HG02642 (cell line): ENCODE results near the gene KIF5A.
"Not testable (repeated sequence)": the region's sequence is repeated elsewhere in the genome, so short reads cannot be mapped to it uniquely, and the experiment has no call there.

Experiments used
- ATAC-seq: cut with Tn5 transposase; IDR thresholded peaks from one replicate; pipeline ENCODE4 v1.9.1; 2021; ENCODE audit warnings: mild to moderate bottlenecking; ENCODE audit not compliant: unreplicated experiment, poor library complexity

KIF5A gene

DNA sequence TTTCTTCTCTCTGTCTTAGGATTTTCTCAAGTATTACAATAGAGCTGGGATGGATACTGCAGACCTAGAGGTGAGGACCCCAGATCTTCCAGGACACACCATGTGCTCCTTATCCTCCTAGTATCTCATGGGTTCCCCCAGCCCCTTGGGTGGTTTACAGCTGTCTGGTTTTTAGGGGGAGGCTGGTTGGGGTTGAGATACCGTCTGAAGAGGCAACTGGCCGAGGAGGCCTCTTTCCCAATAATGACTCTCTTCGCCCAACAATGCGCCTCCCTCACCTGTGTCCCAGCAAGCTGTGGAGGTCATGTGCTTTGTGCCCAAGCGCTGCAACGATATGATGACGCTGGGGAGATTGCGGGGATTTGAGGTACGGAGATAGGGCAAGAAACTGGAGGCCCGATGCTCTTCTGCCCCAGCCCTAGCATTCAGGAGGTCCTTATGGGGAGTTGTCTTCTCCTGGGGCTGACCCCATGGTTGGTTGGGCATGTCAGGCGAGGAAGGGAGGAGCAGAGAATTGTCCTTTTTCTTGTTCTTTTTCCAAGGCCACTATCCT lies 65.2 kb downstream of the KIF5A start:
- no peak for ATAC-seq

DNA sequence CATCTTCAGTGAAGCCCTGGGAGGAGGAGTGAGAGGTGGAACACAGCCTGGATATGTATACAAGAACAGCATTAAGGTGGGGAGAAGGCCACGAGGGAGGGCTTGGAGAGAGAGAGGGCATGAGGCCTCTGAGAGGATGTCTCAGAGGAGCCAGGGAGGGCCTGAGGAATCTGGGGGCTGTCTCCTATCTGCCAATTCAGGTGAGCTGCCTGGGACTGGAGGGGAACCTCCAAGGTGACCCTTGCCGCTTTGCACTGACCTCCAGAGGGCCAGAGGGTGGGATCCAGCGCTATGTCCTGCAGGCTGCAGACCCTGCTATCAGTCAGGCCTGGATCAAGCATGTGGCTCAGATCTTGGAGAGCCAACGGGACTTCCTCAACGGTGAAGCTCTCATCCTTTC lies 65.8 kb downstream of the KIF5A start:
- ATAC-seq = no peak

DNA sequence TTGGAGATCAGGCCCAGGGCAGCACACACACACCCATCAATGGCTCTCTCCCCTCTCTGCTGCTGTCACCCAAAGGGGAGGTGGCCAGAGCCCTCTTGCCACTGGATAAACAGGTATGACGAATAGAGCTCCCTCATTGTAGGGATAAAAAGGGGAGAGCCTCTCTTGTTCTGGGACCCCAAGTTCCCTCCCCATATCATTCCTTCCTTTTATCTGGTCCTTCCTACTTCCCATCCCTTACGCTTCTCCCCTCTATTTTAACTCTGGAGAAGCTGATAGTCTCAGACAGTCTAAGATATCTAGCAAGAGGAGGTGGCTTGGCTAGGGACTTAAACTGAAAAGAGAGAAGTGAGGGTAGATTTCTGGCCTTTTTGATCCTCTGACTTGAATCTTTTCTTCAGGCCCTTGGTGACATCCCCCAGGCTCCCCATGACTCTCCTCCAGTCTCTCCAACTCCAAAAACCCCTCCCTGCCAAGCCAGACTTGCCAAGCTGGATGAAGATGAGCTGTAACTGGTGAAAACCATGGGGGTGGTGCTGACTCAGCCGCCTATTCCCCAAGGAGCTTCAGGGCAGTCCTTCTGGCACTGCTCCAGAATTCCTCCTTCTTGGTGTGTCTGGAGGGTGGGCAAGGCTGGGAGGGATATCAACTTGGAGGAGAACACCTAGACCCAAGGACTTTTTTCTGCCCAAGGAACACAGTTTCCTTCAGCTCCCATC lies 66.7 kb downstream of the KIF5A start:
- ATAC-seq = no peak

GRCh38 chr12:57617942-57618341 lies 68.1 kb downstream of the KIF5A start:
- no peak for ATAC-seq

DNA sequence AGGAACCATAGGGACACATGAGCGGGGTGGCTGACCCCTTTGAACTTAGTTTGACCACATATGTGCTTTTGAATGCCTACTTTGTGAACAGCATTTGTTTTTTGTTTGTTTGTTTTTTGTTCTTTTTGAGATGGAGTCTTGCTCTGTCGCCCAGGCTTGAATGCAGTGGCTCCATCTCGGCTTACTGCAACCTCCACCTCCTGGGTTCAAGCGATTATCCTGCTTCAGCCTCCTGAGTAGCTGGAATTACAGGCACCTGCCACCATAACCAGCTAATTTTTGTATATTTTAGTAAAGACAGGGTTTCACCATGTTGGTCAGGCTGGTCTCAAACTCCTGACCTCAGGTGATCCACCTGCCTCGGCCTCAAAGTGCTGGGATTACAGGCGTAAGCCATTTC lies 68.6 kb downstream of the KIF5A start:
- not testable (repeated sequence) for ATAC-seq

GRCh38 chr12:57618966-57619433 lies 69.2 kb downstream of the KIF5A start:
- no peak for ATAC-seq

GRCh38 chr12:57619434-57620244 lies 69.8 kb downstream of the KIF5A start:
- ATAC-seq = no peak

GRCh38 chr12:57620245-57620935 lies 70.5 kb downstream of the KIF5A start:
- no peak for ATAC-seq

DNA sequence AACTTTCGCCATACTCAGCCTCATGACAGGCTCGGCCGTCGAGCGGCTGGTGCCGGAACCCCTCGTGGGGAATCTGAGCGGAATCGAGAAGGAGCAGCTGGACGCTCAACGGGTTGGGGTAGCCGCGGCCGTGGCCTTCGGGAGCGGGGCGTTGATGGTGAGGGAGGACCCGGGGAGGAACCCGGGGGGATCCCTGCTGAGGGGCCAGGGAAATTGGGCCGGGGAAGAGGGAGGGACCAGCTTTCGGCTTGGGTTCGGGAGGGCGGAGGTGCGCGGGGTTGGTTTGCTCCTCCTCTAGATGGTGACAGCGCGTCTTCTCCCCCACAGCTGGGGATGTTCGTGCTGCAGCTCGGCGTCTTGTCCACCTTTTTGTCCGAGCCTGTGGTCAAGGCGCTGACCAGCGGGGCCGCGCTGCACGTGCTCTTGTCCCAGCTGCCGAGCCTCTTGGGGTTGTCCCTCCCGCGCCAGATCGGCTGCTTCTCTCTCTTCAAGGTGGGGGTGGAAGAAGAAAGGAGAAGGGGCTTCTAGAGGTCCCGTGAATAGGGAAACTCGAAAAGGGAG lies 71.2 kb downstream of the KIF5A start:
- no peak for ATAC-seq

DNA sequence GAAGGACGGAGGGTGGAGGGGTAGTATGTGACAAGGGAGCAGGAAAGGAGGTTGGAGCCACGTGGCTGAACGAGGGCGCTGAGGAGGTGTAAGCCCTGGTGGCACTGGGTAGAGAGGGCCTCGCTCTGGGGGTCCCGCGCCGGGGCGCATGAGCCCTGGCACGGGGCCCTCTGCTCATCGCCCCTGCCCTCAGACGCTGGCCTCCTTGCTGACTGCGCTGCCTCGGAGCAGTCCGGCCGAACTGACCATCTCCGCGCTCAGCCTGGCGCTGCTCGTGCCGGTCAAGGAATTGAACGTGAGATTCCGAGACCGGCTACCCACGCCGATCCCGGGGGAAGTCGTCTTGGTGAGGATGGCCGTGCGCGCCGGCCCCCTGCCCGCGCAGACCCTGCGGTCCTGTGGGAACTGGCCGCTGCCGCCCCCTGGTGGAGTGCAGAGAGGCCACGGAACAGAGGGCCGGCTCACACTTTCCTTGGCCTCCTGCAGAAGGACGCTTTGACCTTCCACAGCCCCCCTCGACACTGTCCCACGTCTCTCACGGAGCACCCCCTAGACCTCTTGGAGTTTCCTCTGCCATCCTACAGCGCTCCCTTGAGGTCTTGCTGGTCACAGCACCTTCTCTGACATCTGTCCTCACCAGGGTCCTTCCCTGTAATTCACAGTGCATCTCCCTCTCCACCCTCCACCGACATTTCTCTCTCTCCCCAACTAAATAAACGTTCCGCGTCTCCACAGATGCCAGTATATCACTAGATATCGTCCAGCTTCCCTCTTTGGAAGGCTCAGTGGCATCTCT lies 71.9 kb downstream of the KIF5A start:
- ATAC-seq = peak; percentile 59

DNA sequence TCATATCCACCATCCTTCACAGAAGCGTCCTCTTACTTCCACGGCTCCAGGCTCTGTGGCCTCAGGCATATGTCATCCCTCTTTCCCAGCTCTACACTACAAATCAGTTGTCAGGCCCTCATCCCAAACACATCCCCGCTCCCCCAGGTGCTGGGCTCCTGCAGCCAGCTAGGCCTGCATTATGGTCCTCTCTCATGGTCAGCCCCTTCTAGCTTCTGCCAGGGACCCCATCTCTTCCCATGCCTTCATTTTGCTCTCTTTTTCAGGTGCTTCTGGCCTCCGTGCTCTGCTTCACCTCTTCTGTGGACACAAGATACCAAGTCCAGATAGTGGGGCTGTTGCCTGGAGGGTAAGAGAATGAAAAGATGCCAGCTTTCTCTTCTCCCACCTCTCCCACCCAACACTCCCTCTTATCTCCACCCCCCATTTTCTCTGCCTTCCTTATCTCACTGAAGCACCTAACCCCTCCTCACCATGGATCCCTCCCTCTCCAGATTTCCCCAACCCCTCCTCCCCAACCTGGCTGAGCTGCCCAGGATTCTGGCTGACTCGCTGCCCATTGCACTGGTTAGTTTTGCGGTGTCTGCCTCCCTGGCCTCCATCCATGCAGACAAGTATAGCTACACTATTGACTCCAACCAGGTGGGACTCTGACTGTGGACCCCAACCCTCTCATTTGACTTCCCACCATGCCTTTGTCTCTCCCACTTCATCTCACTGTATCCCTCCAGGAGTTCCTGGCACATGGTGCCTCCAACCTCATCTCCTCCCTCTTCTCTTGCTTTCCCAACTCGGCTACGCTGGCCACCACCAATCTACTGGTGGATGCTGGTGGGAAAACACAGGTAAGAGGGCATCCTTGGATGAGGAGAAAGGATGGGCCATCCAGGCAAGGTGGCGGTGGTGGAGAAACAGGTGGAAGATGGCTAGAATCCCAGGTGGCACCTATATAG lies 72.7 kb downstream of the KIF5A start:
- ATAC-seq = no peak

DNA sequence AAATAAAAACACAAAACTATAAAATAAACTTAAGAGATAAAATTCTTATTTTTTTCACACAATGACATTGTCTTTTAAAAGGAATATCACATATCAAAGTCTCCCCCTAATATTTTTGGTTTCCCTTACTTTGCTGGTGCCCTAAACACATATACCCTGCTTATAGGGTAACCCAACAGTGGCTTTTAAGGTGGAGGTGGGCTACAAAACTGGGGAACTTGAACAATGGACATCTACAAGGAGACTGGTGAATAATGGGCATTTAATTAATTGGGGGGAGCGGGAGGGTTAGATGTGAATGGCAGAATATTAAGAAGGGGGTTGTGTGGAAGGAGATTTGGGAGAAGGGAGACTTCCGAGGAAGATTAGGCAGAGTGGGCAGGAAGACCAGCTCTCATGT lies 73.5 kb downstream of the KIF5A start:
- no peak for ATAC-seq

DNA sequence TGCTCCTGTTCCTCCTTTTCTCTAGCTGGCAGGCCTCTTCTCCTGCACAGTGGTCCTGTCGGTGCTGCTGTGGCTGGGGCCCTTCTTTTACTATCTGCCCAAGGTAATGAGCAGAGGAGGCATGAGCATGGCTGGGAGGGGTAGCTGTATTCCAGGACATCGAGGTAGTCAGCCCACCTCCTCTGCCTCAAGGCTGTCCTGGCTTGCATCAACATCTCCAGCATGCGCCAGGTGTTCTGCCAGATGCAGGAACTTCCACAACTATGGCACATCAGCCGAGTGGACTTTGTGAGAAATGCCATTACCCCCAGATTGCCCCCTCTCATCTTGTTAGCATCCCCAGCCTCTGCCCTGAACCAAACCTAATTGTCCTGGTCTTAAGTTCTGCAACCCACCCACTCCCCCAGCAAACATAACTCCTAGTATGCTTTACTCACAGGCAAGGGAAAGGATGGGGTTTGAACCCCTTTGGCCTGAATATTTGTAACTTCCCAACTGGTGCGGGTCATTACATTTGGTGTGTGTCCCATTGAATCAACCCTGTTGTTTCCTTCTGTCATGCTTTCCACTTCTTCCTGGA lies 74.1 kb downstream of the KIF5A start:
- no peak for ATAC-seq

DNA sequence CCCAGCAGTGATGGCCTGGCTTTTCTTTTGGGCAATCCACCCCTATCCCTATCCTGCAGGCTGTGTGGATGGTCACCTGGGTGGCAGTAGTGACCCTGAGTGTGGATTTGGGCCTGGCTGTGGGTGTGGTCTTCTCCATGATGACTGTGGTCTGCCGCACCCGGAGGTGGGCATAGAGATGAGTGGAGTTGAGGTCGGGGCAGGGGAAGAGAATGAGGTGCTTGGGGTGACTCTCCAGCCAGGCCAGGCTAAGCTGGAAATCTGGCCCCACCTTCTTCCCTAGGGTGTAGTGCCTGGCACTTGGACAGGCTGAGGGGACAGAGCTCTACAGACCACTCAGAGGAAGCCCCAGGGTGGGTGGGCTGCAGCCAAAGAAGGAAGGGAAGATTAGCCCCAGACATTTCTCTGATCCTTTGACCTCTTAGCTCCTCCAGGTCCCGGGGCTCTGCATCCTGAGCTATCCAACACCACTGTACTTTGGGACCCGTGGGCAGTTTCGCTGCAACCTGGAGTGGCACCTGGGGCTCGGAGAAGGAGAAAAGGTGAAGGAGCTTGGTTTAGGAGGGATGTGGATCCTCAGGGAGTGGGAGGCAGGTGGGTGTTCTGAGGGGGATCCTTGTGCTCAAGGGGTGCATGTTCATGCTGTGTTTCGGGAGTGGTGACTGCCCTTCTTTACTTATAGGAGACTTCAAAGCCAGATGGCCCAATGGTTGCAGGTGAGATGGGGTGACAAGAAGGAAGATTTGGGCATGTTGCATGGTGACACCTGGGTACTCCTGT lies 74.8 kb downstream of the KIF5A start:
- ATAC-seq = no peak

- ATAC-seq = no peak
Observed at GRCh38 chr12:57625261-57626032, 75.6 kb downstream of the KIF5A start.

DNA sequence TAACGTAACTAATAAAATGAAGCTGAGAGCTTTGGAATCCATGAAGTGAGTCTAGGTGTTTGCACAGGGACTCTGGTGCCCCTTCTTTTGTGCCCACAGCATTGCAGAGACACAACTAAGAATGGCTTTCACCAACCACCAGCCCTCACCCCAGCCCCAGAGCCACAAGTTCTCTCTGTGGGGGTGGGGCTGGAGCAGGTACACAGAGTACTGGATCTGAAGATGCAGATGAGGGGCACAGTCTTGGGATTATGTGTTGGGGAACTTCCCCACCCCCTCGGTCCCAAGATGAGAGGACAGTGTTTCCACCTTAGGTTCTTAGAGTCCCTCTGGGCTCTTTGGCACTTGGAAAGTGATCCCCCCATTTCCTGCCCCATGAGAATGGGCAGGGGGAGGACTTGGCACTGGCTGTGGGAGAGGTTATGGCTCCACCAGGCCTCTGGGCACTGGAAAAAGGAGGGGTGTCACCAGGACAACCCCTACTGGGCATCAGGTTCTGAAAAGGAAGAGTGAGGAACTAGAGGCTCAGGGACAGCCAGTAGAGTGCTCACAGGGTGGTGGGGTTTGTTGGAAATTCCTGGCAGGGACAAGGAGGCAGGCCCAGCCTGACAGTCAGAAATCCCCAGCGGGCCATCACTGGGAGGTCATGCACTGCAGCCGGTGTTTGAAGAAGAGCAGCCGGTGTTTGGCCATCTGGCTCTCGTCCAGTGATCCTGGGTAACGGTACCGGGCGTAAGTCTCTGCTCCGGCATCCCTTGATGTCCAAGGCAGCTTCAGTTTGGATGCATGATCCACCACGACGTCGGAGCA lies 76.5 kb downstream of the KIF5A start:
- ATAC-seq = no peak
